Neuronal stem cell (in vitro differentiated cells): ENCODE results near the gene HIPK2.

ENCODE experiments used
- DNase-seq: peaks from one replicate; pipeline ENCODE4 v3.0.0-alpha.2; 2013; ENCODE audit warnings: low spot score
- H2AFZ ChIP-seq: one replicate; pipeline ENCODE4 v1.6.1; 2013; ENCODE audit warnings: mild to moderate bottlenecking, low read length, inconsistent platforms
- H2AK5ac ChIP-seq: 2 replicates; pipeline ENCODE4 v1.6.1; 2013; ENCODE audit warnings: low read depth, mild to moderate bottlenecking, inconsistent platforms, low read length, moderate library complexity, mixed read lengths
- H2BK120ac ChIP-seq: 2 replicates; pipeline ENCODE4 v1.6.1; 2013; ENCODE audit warnings: low read depth, mild to moderate bottlenecking, inconsistent platforms, low read length, moderate library complexity, mixed read lengths
- H2BK12ac ChIP-seq: one replicate; pipeline ENCODE4 v1.6.1; 2013; ENCODE audit warnings: low read length, inconsistent platforms
- H2BK15ac ChIP-seq: 2 replicates; pipeline ENCODE4 v1.6.1; 2013; ENCODE audit warnings: mild to moderate bottlenecking, low read length, inconsistent platforms, mixed read lengths
- H2BK5ac ChIP-seq: one replicate; pipeline ENCODE4 v1.6.1; 2013; ENCODE audit warnings: inconsistent platforms, mild to moderate bottlenecking, low read length, moderate library complexity
- H3K14ac ChIP-seq: one replicate; pipeline ENCODE4 v1.6.1; 2013; ENCODE audit warnings: low read length, inconsistent platforms
- H3K18ac ChIP-seq: 2 replicates; pipeline ENCODE4 v1.6.1; 2013; ENCODE audit warnings: low read length, inconsistent platforms
- H3K23ac ChIP-seq: 2 replicates; pipeline ENCODE4 v1.6.1; 2013; ENCODE audit warnings: low read depth, mild to moderate bottlenecking, mixed read lengths, low read length, inconsistent platforms; ENCODE audit not compliant: poor library complexity
- H3K27ac ChIP-seq: replicated peaks from 3 replicates; pipeline ENCODE4 v1.5.1; 2013; ENCODE audit warnings: low read length, inconsistent platforms
- H3K27me3 ChIP-seq, 3 experiments: 2 replicates each; pipeline ENCODE4 v1.6.1; 2013; ENCODE audit warnings: low read length in 3 of 3, mild to moderate bottlenecking in 2 of 3, inconsistent platforms in 1 of 3, low read depth in 1 of 3, mixed read lengths in 1 of 3, moderate library complexity in 1 of 3; ENCODE audit not compliant: control insufficient read depth in 3 of 3, insufficient read depth in 3 of 3
- H3K36me3 ChIP-seq, 2 donors: replicated peaks in 1 of 2; 2 replicates each; pipeline ENCODE4 v1.6.1; 2013; ENCODE audit warnings: low read length in 2 of 2; ENCODE audit not compliant: control insufficient read depth in 2 of 2, insufficient read depth in 2 of 2
- H3K4ac ChIP-seq: 2 replicates; pipeline ENCODE4 v1.6.1; 2013; ENCODE audit warnings: inconsistent platforms, mild to moderate bottlenecking, low read length, moderate library complexity
- H3K4me1 ChIP-seq, 2 donors: 1 replicate in 1 of 2; 2 replicates in 1 of 2; pipeline ENCODE4 v1.6.1; 2013; ENCODE audit warnings: low read length in 2 of 2, low read depth in 1 of 2; ENCODE audit not compliant: control insufficient read depth in 2 of 2, insufficient read depth in 1 of 2
- H3K4me2 ChIP-seq: one replicate; pipeline ENCODE4 v1.6.1; 2013; ENCODE audit warnings: mild to moderate bottlenecking, low read length, inconsistent platforms; ENCODE audit not compliant: insufficient read depth, poor library complexity, severe bottlenecking
- H3K4me3 ChIP-seq, 2 donors: 2 replicates each; pipeline ENCODE4 v1.5.1; 2013; ENCODE audit warnings: low read length in 2 of 2, mild to moderate bottlenecking in 2 of 2, inconsistent platforms in 1 of 2, moderate library complexity in 1 of 2
- H3K79me1 ChIP-seq: one replicate; pipeline ENCODE4 v1.6.1; 2013; ENCODE audit warnings: low read depth, mild to moderate bottlenecking, inconsistent platforms, low read length, moderate library complexity
- H3K9ac ChIP-seq: one replicate; pipeline ENCODE4 v1.6.1; 2013; ENCODE audit warnings: mild to moderate bottlenecking, low read depth, low read length, inconsistent platforms; ENCODE audit not compliant: poor library complexity
- H3K9me3 ChIP-seq, 2 donors: replicated peaks in 1 of 2; 2 replicates each; pipeline versions ENCODE3 to v1.6.1; 2013; ENCODE audit warnings: low read length in 2 of 2, mild to moderate bottlenecking in 2 of 2, inconsistent platforms in 1 of 2, low read depth in 1 of 2, mixed read lengths in 1 of 2, moderate library complexity in 1 of 2; ENCODE audit not compliant: control insufficient read depth in 2 of 2, insufficient read depth in 1 of 2
- H4K8ac ChIP-seq: one replicate; pipeline ENCODE4 v1.6.1; 2013; ENCODE audit warnings: low read depth, mild to moderate bottlenecking, inconsistent platforms, low read length, moderate library complexity
- H4K91ac ChIP-seq: one replicate; pipeline ENCODE4 v1.6.1; 2013; ENCODE audit warnings: low read length, low read depth, mild to moderate bottlenecking, inconsistent platforms; ENCODE audit not compliant: poor library complexity
- WGBS, 2 donors: extraction: QIAGEN DNeasy Blood & Tissue Kit; methylation state at CpG; one replicate each; pipeline ENCODE4 v1.1.7; 2013; ENCODE audit warnings: missing lambda C conversion rate in 2 of 2, mixed read lengths in 1 of 2; ENCODE audit not compliant: insufficient read length in 2 of 2, insufficient replicate concordance in 1 of 2; ENCODE audit errors: extremely low coverage in 2 of 2; 5-methylcytosine and 5-hydroxymethylcytosine counted together

HIPK2 gene

DNA sequence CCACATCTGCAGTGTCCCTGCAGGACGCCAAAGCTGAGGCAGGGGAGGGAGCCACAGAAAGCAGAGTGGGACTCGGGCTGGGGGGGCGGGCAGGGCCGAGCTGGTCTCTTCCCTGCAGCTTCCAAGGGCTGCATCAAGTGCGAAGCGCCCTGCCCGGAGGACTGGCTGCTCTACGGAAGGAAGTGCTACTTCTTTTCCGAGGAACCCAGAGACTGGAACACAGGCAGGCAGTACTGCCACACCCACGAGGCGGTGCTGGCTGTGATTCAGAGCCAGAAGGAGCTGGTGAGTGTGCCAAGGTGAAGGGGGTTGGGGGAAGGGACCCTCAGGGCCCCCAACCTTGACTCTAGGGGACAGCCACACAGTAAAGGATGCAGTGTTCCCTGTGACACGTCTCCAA lies 237.6 kb downstream of the HIPK2 start:
- H3K4me1 ChIP-seq, result peaks cover 5 to 13% of the 10 kb centered on the region in 2 donors
- no peak overlapping the region for H3K4ac ChIP-seq
- no peak overlapping the region for H3K23ac ChIP-seq
- peak overlapping the region; percentile 28 for H2BK120ac ChIP-seq
- no CpG with 5 or more reads among the region's 12 CpGs for WGBS, 2 donors
- H3K27me3 ChIP-seq, result peaks cover 0 to 19% (median 0%) of the 10 kb centered on the region in 3 experiments
- H3K4me2 ChIP-seq, result no peak overlapping the region
- no peak for DNase-seq
- H4K91ac ChIP-seq, result no peak overlapping the region
- H3K27ac ChIP-seq, result no peak overlapping the region
- no peak overlapping the region for H2BK5ac ChIP-seq
- H3K36me3 ChIP-seq, result peaks cover 0 to 2% of the 10 kb centered on the region in 2 donors
- peak overlapping the region; percentile 38 for H3K18ac ChIP-seq
- H3K9ac ChIP-seq, result peak overlapping the region; percentile 12
- H3K79me1 ChIP-seq, result no peaks in the 10 kb centered on the region
- no peak overlapping the region for H2BK12ac ChIP-seq
- peak overlapping the region; percentile 83 for H2BK15ac ChIP-seq
- H2AK5ac ChIP-seq, result peak overlapping the region; percentile 52
- no peak overlapping the region for H3K14ac ChIP-seq
- H3K4me3 ChIP-seq, result no peak overlapping the region
- no peak overlapping the region for H4K8ac ChIP-seq
- peaks cover 0 to 5% of the 10 kb centered on the region in 2 donors for H3K9me3 ChIP-seq
- no peak overlapping the region for H2AFZ ChIP-seq

DNA sequence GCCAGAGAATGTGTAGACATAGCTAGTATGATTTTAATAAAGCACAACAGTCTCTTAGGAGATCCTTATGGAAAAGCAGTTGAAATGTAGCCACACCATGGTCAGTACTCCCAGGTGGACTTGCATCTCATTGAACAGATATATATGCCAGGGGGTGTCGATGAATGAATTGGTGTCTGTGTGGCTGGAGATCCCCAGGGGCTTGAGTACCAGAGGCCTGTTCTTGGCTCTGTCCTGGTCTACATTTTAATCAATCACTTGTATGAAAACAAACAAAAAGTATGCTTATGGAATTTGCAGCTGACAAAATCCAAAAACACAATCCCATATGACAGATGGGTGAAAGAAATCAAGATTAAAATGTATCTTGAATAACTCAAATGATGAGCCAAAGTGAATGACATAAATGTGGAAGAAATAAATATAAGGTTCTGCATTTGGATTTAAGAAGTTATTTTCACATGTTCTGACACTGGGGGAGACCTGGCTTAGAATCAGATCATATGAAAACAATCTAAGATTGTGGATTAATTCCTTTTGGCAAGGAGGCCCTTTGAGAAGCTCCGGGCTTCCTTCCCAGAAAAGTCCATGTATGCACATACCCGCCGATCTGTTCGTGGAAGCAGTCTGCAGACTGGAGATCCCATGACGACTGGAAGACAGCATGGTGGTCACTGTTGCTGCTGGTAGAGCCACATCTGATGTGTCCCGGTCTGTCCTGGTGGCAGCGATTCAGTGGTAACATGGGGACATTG lies 238.7 kb downstream of the HIPK2 start:
- H3K36me3 ChIP-seq, result peaks cover 0 to 2% of the 10 kb centered on the region in 2 donors
- peak overlapping the region; percentile 78 for H3K9ac ChIP-seq
- no peak overlapping the region for H2BK15ac ChIP-seq
- H3K14ac ChIP-seq, result peak overlapping the region; percentile 14
- H2AFZ ChIP-seq, result no peak overlapping the region
- H2BK12ac ChIP-seq, result no peak overlapping the region
- H2BK120ac ChIP-seq, result no peak overlapping the region
- H3K18ac ChIP-seq, result peak overlapping the region; percentile 19
- H3K4me2 ChIP-seq, result no peak overlapping the region
- no peak overlapping the region for H2BK5ac ChIP-seq
- H4K8ac ChIP-seq, result no peak overlapping the region
- H3K4me3 ChIP-seq, result no peak overlapping the region
- H3K23ac ChIP-seq, result peak overlapping the region; percentile 96
- no CpG with 5 or more reads among the region's 8 CpGs for WGBS, 2 donors
- H3K9me3 ChIP-seq, result peaks cover 0 to 5% of the 10 kb centered on the region in 2 donors
- H3K4me1 ChIP-seq, result peaks cover 5 to 10% of the 10 kb centered on the region in 2 donors
- peak overlapping the region; percentile 97 for H4K91ac ChIP-seq
- no peaks in the 10 kb centered on the region for H3K79me1 ChIP-seq
- H2AK5ac ChIP-seq, result peak overlapping the region; percentile 52
- peaks cover 0 to 24% (median 0%) of the 10 kb centered on the region in 3 experiments for H3K27me3 ChIP-seq
- no peak overlapping the region for H3K4ac ChIP-seq
- H3K27ac ChIP-seq, result no peak overlapping the region
- no peak for DNase-seq

DNA sequence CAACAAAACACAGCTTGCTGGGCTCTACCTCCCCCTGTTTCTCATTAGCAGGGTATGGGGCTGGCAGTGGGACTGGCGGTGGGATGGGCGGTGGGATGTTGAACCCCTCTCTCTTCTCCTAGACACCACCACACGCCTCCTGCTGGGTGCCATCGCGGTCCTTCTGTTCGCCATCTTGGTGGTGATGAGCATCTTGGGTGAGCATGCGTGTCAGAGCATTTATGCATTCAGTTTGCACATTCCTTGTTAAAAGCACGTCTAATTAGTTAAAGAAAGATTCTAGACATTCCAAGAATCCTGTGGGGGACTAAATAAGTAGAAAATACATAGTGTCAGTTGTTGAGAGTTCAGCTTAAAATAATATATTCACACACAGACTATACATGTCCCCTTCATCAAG lies 241.6 kb downstream of the HIPK2 start:
- H4K8ac ChIP-seq, result no peak overlapping the region
- no peak overlapping the region for H3K4ac ChIP-seq
- WGBS, 2 donors, result no CpG with 5 or more reads among the region's 8 CpGs
- H3K4me1 ChIP-seq, result peaks cover 0 to 2% of the 10 kb centered on the region in 2 donors
- H3K4me2 ChIP-seq, result no peak overlapping the region
- H2BK12ac ChIP-seq, result no peak overlapping the region
- H4K91ac ChIP-seq, result no peak overlapping the region
- H2BK5ac ChIP-seq, result no peak overlapping the region
- peak overlapping the region; percentile 30 for H3K23ac ChIP-seq
- no peak for DNase-seq
- peaks cover 0 to 22% (median 0%) of the 10 kb centered on the region in 3 experiments for H3K27me3 ChIP-seq
- no peaks in the 10 kb centered on the region for H3K36me3 ChIP-seq
- H2BK120ac ChIP-seq, result no peak overlapping the region
- H2AFZ ChIP-seq, result no peak overlapping the region
- no peaks in the 10 kb centered on the region for H3K9me3 ChIP-seq
- no peak overlapping the region for H3K4me3 ChIP-seq
- no peaks in the 10 kb centered on the region for H3K79me1 ChIP-seq
- no peak overlapping the region for H3K27ac ChIP-seq
- H2AK5ac ChIP-seq, result no peak overlapping the region
- peak overlapping the region; percentile 31 for H3K14ac ChIP-seq
- no peak overlapping the region for H3K18ac ChIP-seq
- H2BK15ac ChIP-seq, result no peak overlapping the region
- H3K9ac ChIP-seq, result peak overlapping the region; percentile 50

DNA sequence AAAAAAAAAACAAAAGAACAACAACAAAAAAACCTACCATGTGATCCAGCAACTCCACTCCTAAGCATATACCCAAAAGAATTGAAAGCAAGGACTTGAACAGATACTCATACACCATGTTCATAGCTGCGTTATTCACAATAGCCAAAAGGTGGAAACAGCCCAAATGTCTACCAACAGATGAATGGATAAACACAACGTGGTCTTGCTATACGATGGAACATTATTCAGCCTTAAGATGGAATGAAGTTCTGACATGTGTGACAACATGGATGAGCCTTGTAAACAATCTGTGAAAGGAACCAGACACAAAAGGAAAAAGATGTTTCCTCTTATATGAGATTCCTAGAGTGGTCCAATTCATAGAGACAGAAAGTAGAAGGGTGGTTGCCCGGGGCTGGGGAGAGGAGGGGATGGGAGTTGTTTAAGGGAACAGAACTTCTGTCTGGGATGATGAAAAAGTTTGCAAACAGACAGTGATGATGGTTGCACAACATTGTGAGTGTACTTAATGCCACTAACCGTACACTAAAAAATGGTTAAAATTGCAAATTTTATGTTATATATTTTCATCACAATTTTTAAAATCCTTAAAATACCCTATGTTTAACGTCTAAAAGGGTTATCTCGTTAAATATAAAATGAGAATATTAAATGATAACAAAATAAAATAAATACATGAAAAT lies 242.7 kb downstream of the HIPK2 start:
- H3K79me1 ChIP-seq, result no peaks in the 10 kb centered on the region
- H3K4me1 ChIP-seq, result peaks cover 0 to 2% of the 10 kb centered on the region in 2 donors
- H2BK5ac ChIP-seq, result no peak overlapping the region
- no peak overlapping the region for H3K18ac ChIP-seq
- H3K27ac ChIP-seq, result no peak overlapping the region
- H3K4ac ChIP-seq, result no peak overlapping the region
- H2AFZ ChIP-seq, result no peak overlapping the region
- H3K4me2 ChIP-seq, result no peak overlapping the region
- no peak overlapping the region for H2BK15ac ChIP-seq
- no peak overlapping the region for H2BK120ac ChIP-seq
- no CpG with 5 or more reads among the region's 7 CpGs for WGBS, 2 donors
- H3K23ac ChIP-seq, result no peak overlapping the region
- H4K8ac ChIP-seq, result no peak overlapping the region
- H3K9me3 ChIP-seq, result no peaks in the 10 kb centered on the region
- H2AK5ac ChIP-seq, result no peak overlapping the region
- H4K91ac ChIP-seq, result no peak overlapping the region
- no peak overlapping the region for H3K14ac ChIP-seq
- no peak overlapping the region for H3K4me3 ChIP-seq
- no peak overlapping the region for H3K9ac ChIP-seq
- DNase-seq, result no peak
- H2BK12ac ChIP-seq, result no peak overlapping the region
- peaks cover 0 to 22% (median 0%) of the 10 kb centered on the region in 3 experiments for H3K27me3 ChIP-seq
- no peaks in the 10 kb centered on the region for H3K36me3 ChIP-seq
